HG02970 (cell line): ENCODE results near the gene PPP1R14D.
"Not testable (repeated sequence)": the region's sequence is repeated elsewhere in the genome, so short reads cannot be mapped to it uniquely, and the experiment has no call there.

ENCODE experiments used
- ATAC-seq: cut with Tn5 transposase; IDR thresholded peaks from one replicate; pipeline ENCODE4 v1.9.1; 2021; ENCODE audit warnings: mild to moderate bottlenecking, moderate library complexity, moderate number of reproducible peaks; ENCODE audit not compliant: unreplicated experiment, low FRiP score

PPP1R14D gene

GRCh38 chr15:40828447-40829036 lies at the start of gene PPP1R14D:
TSS of gene PPP1R14D (minus strand) at chr15:40828708. CDS start at chr15:40828641, 67 bp downstream.
- no peak for ATAC-seq

- no peak for ATAC-seq
Measured at GRCh38 chr15:40877694-40878093, 49.2 kb upstream of the PPP1R14D start.

- no peak for ATAC-seq
Measured at GRCh38 chr15:40875991-40876730, 47.7 kb upstream of the PPP1R14D start.

- no peak for ATAC-seq
Measured at GRCh38 chr15:40873694-40874561, 45.4 kb upstream of the PPP1R14D start, which contains the start of gene RHOV. TSS of gene RHOV (minus strand) at chr15:40874234. CDS start at chr15:40874139, 95 bp downstream.

GRCh38 chr15:40872791-40873693 lies 44.5 kb upstream of the PPP1R14D start:
- no peak for ATAC-seq

- ATAC-seq, result no peak
Measured at GRCh38 chr15:40871749-40872617, 43.5 kb upstream of the PPP1R14D start.

GRCh38 chr15:40870716-40871115 lies 42.2 kb upstream of the PPP1R14D start:
- ATAC-seq, result no peak

- ATAC-seq, result no peak
Measured at GRCh38 chr15:40869686-40870085, 41.2 kb upstream of the PPP1R14D start.

- ATAC-seq, result no peak
Measured at GRCh38 chr15:40867199-40867598, 38.7 kb upstream of the PPP1R14D start.

- no peak for ATAC-seq
Measured at GRCh38 chr15:40863660-40864270, 35.3 kb upstream of the PPP1R14D start.

- not testable (repeated sequence) for ATAC-seq
Measured at GRCh38 chr15:40861147-40861546, 32.6 kb upstream of the PPP1R14D start.

- no peak for ATAC-seq
Measured at GRCh38 chr15:40859206-40859851, 30.8 kb upstream of the PPP1R14D start.

GRCh38 chr15:40858706-40859105 lies 30.2 kb upstream of the PPP1R14D start:
- ATAC-seq, result no peak

GRCh38 chr15:40857601-40858341 lies 29.3 kb upstream of the PPP1R14D start:
- ATAC-seq, result no peak

GRCh38 chr15:40856746-40857145 lies 28.2 kb upstream of the PPP1R14D start:
- ATAC-seq, result no peak

- ATAC-seq, result no peak
Measured at GRCh38 chr15:40855706-40856234, 27.3 kb upstream of the PPP1R14D start.

GRCh38 chr15:40854161-40854560 lies 25.7 kb upstream of the PPP1R14D start:
- ATAC-seq, result no peak
